K562 (cell line): Measurements from ENCODE around the gene CCDC34. TPM values are rescaled to one million over a fixed set of nuclear protein-coding genes. Genes with fewer than 3 reads are reported as not detected.
"Not testable (repeated sequence)": the region's sequence is repeated elsewhere in the genome, so short reads cannot be mapped to it uniquely, and the experiment has no call there.

Experiments
- ATAC-seq: fragments of 200-7000 bp; cut with Tn5 transposase; 3 replicates; pipeline ENCODE4 v1.9.1; 2020; ENCODE audit warnings: moderate library complexity
- BruUV-seq: library from RNA; stranded (reverse); fragments of 400-500 nt; replicated peaks from 2 replicates; lab custom pipeline; 2021; lab: Mats Ljungman, UMichigan
- CTCF ChIA-PET: fragments of 300-600 bp; formaldehyde crosslinking; extraction: SDS; loops from one replicate; lab custom pipeline; 2021; ENCODE audit warnings: low intra/inter-chr PET ratio; lab: Yijun Ruan, JAX
- POLR2A ChIA-PET: fragments of 300-600, 350-650 bp; sonication (Branson Sonifier 250); formaldehyde crosslinking; extraction: SDS; loops from one replicate; lab custom pipeline; 2021; ENCODE audit warnings: antibody characterized with exemption, inconsistent platforms; lab: Yijun Ruan, JAX
- DNase-seq, 4 experiments: peaks; one replicate each; pipeline versions ENCODE4 v3.0.0 to v3.0.0-alpha.2; 2011 to 2018; ENCODE audit warnings: low spot score in 3 of 4, mixed read lengths in 3 of 4; ENCODE audit errors: extremely low read depth in 1 of 4
- FAIRE-seq: peaks from 2 replicates; lab custom pipeline; 2011; peaks lifted over from hg19 to GRCh38; lab: Jason Lieb, UNC
- H2AFZ ChIP-seq: 2 replicates; pipeline ENCODE4 v1.6.0; 2011; ENCODE audit warnings: low read depth, low read length, control low read depth, inconsistent platforms
- H3K27ac ChIP-seq: fragments of 200-600 bp; 3 replicates; pipeline ENCODE4 v1.8.0; 2011; ENCODE audit warnings: low read depth, mild to moderate bottlenecking, control low read depth, inconsistent platforms, low read length, moderate library complexity, mixed read lengths; ENCODE audit errors: extremely low read depth
- H3K27me3 ChIP-seq, 2 experiments: fragments of 300-600 bp in 1 of 2; 2 replicates in 1 of 2; 3 replicates in 1 of 2; pipeline versions ENCODE4 v1.6.0 to v1.8.0; 2011; ENCODE audit warnings: inconsistent platforms in 2 of 2, low read length in 2 of 2, mild to moderate bottlenecking in 1 of 2, mixed read lengths in 1 of 2, moderate library complexity in 1 of 2; ENCODE audit not compliant: control insufficient read depth in 2 of 2, insufficient read depth in 2 of 2
- H3K36me3 ChIP-seq: fragments of 300-600 bp; 3 replicates; pipeline ENCODE4 v1.8.0; 2011; ENCODE audit warnings: mild to moderate bottlenecking, low read length, inconsistent platforms; ENCODE audit not compliant: control insufficient read depth, insufficient read depth
- H3K4me1 ChIP-seq, 2 experiments: fragments of 200-600 bp in 1 of 2; replicated peaks in 1 of 2; 2 replicates in 1 of 2; 3 replicates in 1 of 2; pipeline versions ENCODE4 v1.5.1 to v1.8.0; 2011; ENCODE audit warnings: inconsistent platforms in 2 of 2, low read length in 2 of 2, mild to moderate bottlenecking in 1 of 2, mixed read lengths in 1 of 2, moderate library complexity in 1 of 2; ENCODE audit not compliant: control insufficient read depth in 2 of 2, insufficient read depth in 2 of 2
- H3K4me2 ChIP-seq: 2 replicates; pipeline ENCODE4 v1.6.1; 2011; ENCODE audit warnings: low read length, control low read depth, inconsistent platforms, mixed read lengths; ENCODE audit not compliant: insufficient read depth
- H3K4me3 ChIP-seq: fragments of 200-600 bp; sonication (generic), shearing (Covaris generic); 2 replicates; pipeline ENCODE4 v1.5.1; 2016; ENCODE audit warnings: control low read depth, inconsistent platforms
- H3K79me2 ChIP-seq: fragments of 200-600 bp; 3 replicates; pipeline ENCODE4 v1.8.0; 2011; ENCODE audit warnings: low read length, inconsistent platforms; ENCODE audit not compliant: control insufficient read depth, insufficient read depth
- H3K9ac ChIP-seq, 2 experiments: 2 replicates each; pipeline versions ENCODE4 v1.6.0 to v1.6.1; 2011; ENCODE audit warnings: low read depth in 2 of 2, low read length in 2 of 2, control low read depth in 1 of 2, inconsistent platforms in 1 of 2, mild to moderate bottlenecking in 1 of 2, mixed read lengths in 1 of 2; ENCODE audit not compliant: insufficient read depth in 1 of 2
- H3K9me1 ChIP-seq: one replicate; pipeline ENCODE4 v1.6.0; 2011; ENCODE audit warnings: inconsistent platforms, mild to moderate bottlenecking, low read length, moderate library complexity; ENCODE audit not compliant: control insufficient read depth, insufficient read depth
- H3K9me3 ChIP-seq: replicated peaks from 2 replicates; pipeline ENCODE4 v1.5.1; 2011; ENCODE audit warnings: low read depth, low read length, inconsistent platforms; ENCODE audit not compliant: control insufficient read depth, insufficient read depth
- H4K20me1 ChIP-seq: replicated peaks from 2 replicates; pipeline ENCODE4 v1.6.1; 2011; ENCODE audit warnings: low read length, inconsistent platforms, mixed read lengths; ENCODE audit not compliant: control insufficient read depth, insufficient read depth
- BMI1 ChIP-seq: fragments of 150-350 bp; IDR thresholded peaks from 2 replicates; pipeline ENCODE4 v1.6.1; 2014; ENCODE audit warnings: low read length
- KDM1A ChIP-seq, 2 experiments: fragments of 450-650 bp; IDR thresholded peaks; 2 replicates each; pipeline ENCODE4 v1.6.1; 2016; ENCODE audit warnings: mild to moderate bottlenecking in 2 of 2
- WGBS: fragments of 100-300 bp; shearing (Covaris generic); methylation state at CpG from one replicate; pipeline ENCODE4 v1.1.6; 2016; ENCODE audit warnings: low coverage, mixed read lengths; ENCODE audit not compliant: insufficient coverage; ENCODE audit errors: missing lambda C conversion rate; 5-methylcytosine and 5-hydroxymethylcytosine counted together
- in situ Hi-C: fragments of 300-500 bp; cut with MboI; formaldehyde crosslinking; loops from 4 replicates; pipeline ENCODE4 v1.15.0; 2018; ENCODE audit warnings: inconsistent platforms, mixed read lengths
- intact Hi-C: fragments of 100-400 bp; cut with micrococcal nuclease; formaldehyde crosslinking; loops from 2 replicates; pipeline ENCODE4 v1.14.2; 2022
- polyA plus RNA-seq, 8 experiments: library from polyadenylated mRNA; depleted of rRNA in 4 of 8; stranded (reverse) in 5 of 8; unstranded in 3 of 8; fragments of >200 nt; fragmentation: Nextera tagmentation in 2 of 8; fragmentation: Illumina TruSeq in 1 of 8; extraction: Ambion mirVana in 2 of 8; extraction: Trizol in 1 of 8; gene quantifications; 2 replicates each; pipeline versions ENCODE4 v1.2.1 to v1.2.3, GENCODE V29; 2011 to 2014; ENCODE audit warnings: inconsistent platforms in 1 of 8, missing spikeins in 1 of 8
- total RNA-seq, 7 experiments: library from RNA; depleted of rRNA in 6 of 7; stranded (reverse); fragments of >200 nt in 6 of 7; fragmentation: Illumina TruSeq in 2 of 7; extraction: Trizol in 2 of 7; gene quantifications; 2 replicates each; pipeline versions ENCODE4 v1.2.1 to v1.2.3, GENCODE V29; 2011 to 2021; ENCODE audit warnings: low replicate concordance in 1 of 7

Gene CCDC34
- total and polyA plus RNA-seq, 9 of the 15 experiments (the other 6 are each of a cell fraction or from before 2014, with no cell fraction given): 6.2 to 42.0 (median 15.7) TPM

GRCh38 chr11:27321340-27321739 is 41.7 kb downstream of the CCDC34 start:
- BruUV-seq, H3K4me2 ChIP-seq, H3K36me3 ChIP-seq, H3K79me2 ChIP-seq, H2AFZ ChIP-seq, H3K4me1 ChIP-seq, H4K20me1 ChIP-seq, in situ Hi-C loops, H3K9ac ChIP-seq, H3K27me3 ChIP-seq, ATAC-seq, H3K9me1 ChIP-seq, POLR2A ChIA-PET, CTCF ChIA-PET, DNase-seq, FAIRE-seq, H3K27ac ChIP-seq, H3K9me3 ChIP-seq, intact Hi-C loops, H3K4me3 ChIP-seq: not testable (repeated sequence)
- 22% methylated on average over 10 of the region's 10 CpGs for WGBS

GRCh38 chr11:27319072-27319471 is 43.9 kb downstream of the CCDC34 start:
- peak in 1 of 2 experiments; percentile 27; a peak in 1 of 4 replicates for TF ChIP-seq KDM1A (IDR thresholded peaks at IDR 0.05)
- TF ChIP-seq BMI1: no peak
- H3K36me3 ChIP-seq: no peaks in the 10 kb centered on the region
- no peak for DNase-seq
- no peak overlapping the region for H3K4me2 ChIP-seq
- no peak overlapping the region for H3K9ac ChIP-seq
- no peak overlapping the region for H3K27ac ChIP-seq
- no peaks in the 10 kb centered on the region for H3K9me1 ChIP-seq
- FAIRE-seq: no peak
- BruUV-seq: no TSS peak
- 5% methylated on average over 2 of the region's 2 CpGs for WGBS
- H3K4me1 ChIP-seq: 0 out of 5 replicates have a peak, but pooled peaks cover 0 to 3% of the 10 kb centered on the region in 2 experiments
- CTCF ChIA-PET: no interaction called here
- H2AFZ ChIP-seq: no peak overlapping the region
- H4K20me1 ChIP-seq: no peaks in the 10 kb centered on the region
- H3K4me3 ChIP-seq: no peak overlapping the region
- H3K9me3 ChIP-seq: no peaks in the 10 kb centered on the region
- no peaks in the 10 kb centered on the region for H3K79me2 ChIP-seq
- intact Hi-C loops (no loop called here), in situ Hi-C loops (no loop called here)
- POLR2A ChIA-PET: no interaction called here
- ATAC-seq: no peak
- H3K27me3 ChIP-seq: no peaks in the 10 kb centered on the region
